HepG2 (cell line): ENCODE data around the gene DENND4B. TPM values are rescaled to one million over a fixed set of nuclear protein-coding genes. Genes with fewer than 3 reads are reported as not detected.

Experiments
- ERF ChIP-seq: IDR thresholded peaks from 2 replicates; pipeline ENCODE4 v1.6.1; 2018; ENCODE audit warnings: missing biosample characterization, missing genetic modification reagents
- IKZF4 ChIP-seq: sonication (generic); formaldehyde crosslinking; IDR thresholded peaks from 2 replicates; pipeline ENCODE4 v1.5.1; 2020; ENCODE audit warnings: borderline replicate concordance, mild to moderate bottlenecking, low read depth, missing genetic modification reagents; ENCODE audit errors: not compliant biosample characterization
- IRF2 ChIP-seq: IDR thresholded peaks from 2 replicates; pipeline ENCODE4 v1.6.1; 2018; ENCODE audit warnings: missing genetic modification reagents, missing compliant biosample characterization
- NR2F2 ChIP-seq: IDR thresholded peaks from 2 replicates; pipeline ENCODE4 v1.6.1; 2012; ENCODE audit warnings: low read depth, inconsistent platforms, borderline replicate concordance
- TFAP4 ChIP-seq: sonication (generic); IDR thresholded peaks from 2 replicates; pipeline ENCODE4 v1.6.1; 2016; ENCODE audit warnings: low read depth, borderline replicate concordance
- ZNF232 ChIP-seq: sonication (generic); formaldehyde crosslinking; IDR thresholded peaks from 2 replicates; pipeline ENCODE4 v1.4.0; 2020; ENCODE audit warnings: missing genetic modification reagents, borderline replicate concordance
- ZNF318 ChIP-seq: sonication (generic); formaldehyde crosslinking; IDR thresholded peaks from 2 replicates; pipeline ENCODE4 v1.4.0; 2020; ENCODE audit warnings: mild to moderate bottlenecking, missing genetic modification reagents
- ZNF644 ChIP-seq: IDR thresholded peaks from 2 replicates; pipeline ENCODE4 v1.6.1; 2016; ENCODE audit warnings: low read depth
- polyA plus RNA-seq, 8 experiments: library from polyadenylated mRNA; depleted of rRNA in 3 of 8; stranded (reverse) in 7 of 8; unstranded in 1 of 8; fragments of >200 nt; fragmentation: Illumina TruSeq in 4 of 8; extraction: Trizol in 4 of 8; gene quantifications; 2 replicates each; pipeline versions ENCODE4 v1.2.1 to v1.2.3, GENCODE V29; 2011 to 2016; ENCODE audit warnings: low read depth in 4 of 8, missing spikeins in 1 of 8, mixed read lengths in 1 of 8; ENCODE audit not compliant: insufficient read depth in 1 of 8
- total RNA-seq, 5 experiments: library from RNA; depleted of rRNA; stranded (reverse); fragments of >200 nt; fragmentation: Illumina TruSeq; extraction: Trizol; gene quantifications; 2 replicates each; pipeline ENCODE4 v1.2.3, GENCODE V29; 2016; ENCODE audit warnings: low read depth in 1 of 5
- TF ChIP-seq, protein P1 (sequence below): IDR thresholded peaks from 2 replicates; pipeline ENCODE4 v1.6.1; 2016; ENCODE audit warnings: control low read depth
- TF ChIP-seq, protein P2 (sequence below): sonication (generic); formaldehyde crosslinking; IDR thresholded peaks from 2 replicates; pipeline ENCODE4 v1.4.0; 2020; ENCODE audit warnings: missing genetic modification reagents
- TF ChIP-seq, protein P3 (sequence below): sonication (generic); formaldehyde crosslinking; IDR thresholded peaks from 2 replicates; pipeline ENCODE4 v1.4.0; 2020; ENCODE audit warnings: missing genetic modification reagents, mild to moderate bottlenecking, borderline replicate concordance
- TF ChIP-seq, protein P4 (sequence below): sonication (generic); formaldehyde crosslinking; IDR thresholded peaks from 2 replicates; pipeline ENCODE4 v1.4.0; 2020; ENCODE audit warnings: missing genetic modification reagents

The DENND4B gene
- total and polyA plus RNA-seq, 2 of the 13 experiments (the other 11 are each of a cell fraction or from before 2014, with no cell fraction given) = 15.1 to 20.3 TPM

- TF ChIP-seq, protein P1, sequence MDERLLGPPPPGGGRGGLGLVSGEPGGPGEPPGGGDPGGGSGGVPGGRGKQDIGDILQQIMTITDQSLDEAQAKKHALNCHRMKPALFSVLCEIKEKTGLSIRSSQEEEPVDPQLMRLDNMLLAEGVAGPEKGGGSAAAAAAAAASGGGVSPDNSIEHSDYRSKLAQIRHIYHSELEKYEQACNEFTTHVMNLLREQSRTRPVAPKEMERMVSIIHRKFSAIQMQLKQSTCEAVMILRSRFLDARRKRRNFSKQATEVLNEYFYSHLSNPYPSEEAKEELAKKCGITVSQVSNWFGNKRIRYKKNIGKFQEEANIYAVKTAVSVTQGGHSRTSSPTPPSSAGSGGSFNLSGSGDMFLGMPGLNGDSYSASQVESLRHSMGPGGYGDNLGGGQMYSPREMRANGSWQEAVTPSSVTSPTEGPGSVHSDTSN = no peak
- TF ChIP-seq ZNF644 (CRISPR knock-in tag) (peak; percentile 46; the same call in 1 of the 2 replicates), NR2F2 (peak; percentile 27; the same call in 1 of the 2 replicates), ZNF232 (CRISPR knock-in tag) (peak; percentile 88; the same call in 1 of the 2 replicates), ERF (CRISPR knock-in tag) (peak; percentile 94), IRF2 (CRISPR knock-in tag) (peak; percentile 94), TFAP4 (0 out of 2 replicates have a peak, but pooled peaks have one; percentile 6), IKZF4 (CRISPR knock-in tag) (peak; percentile 61), ZNF318 (CRISPR knock-in tag) (0 out of 2 replicates have a peak, but pooled peaks have one; percentile 43)
- TF ChIP-seq, protein P2, sequence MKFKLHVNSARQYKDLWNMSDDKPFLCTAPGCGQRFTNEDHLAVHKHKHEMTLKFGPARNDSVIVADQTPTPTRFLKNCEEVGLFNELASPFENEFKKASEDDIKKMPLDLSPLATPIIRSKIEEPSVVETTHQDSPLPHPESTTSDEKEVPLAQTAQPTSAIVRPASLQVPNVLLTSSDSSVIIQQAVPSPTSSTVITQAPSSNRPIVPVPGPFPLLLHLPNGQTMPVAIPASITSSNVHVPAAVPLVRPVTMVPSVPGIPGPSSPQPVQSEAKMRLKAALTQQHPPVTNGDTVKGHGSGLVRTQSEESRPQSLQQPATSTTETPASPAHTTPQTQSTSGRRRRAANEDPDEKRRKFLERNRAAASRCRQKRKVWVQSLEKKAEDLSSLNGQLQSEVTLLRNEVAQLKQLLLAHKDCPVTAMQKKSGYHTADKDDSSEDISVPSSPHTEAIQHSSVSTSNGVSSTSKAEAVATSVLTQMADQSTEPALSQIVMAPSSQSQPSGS (CRISPR knock-in tag) = peak; percentile 77
- TF ChIP-seq, protein P3, sequence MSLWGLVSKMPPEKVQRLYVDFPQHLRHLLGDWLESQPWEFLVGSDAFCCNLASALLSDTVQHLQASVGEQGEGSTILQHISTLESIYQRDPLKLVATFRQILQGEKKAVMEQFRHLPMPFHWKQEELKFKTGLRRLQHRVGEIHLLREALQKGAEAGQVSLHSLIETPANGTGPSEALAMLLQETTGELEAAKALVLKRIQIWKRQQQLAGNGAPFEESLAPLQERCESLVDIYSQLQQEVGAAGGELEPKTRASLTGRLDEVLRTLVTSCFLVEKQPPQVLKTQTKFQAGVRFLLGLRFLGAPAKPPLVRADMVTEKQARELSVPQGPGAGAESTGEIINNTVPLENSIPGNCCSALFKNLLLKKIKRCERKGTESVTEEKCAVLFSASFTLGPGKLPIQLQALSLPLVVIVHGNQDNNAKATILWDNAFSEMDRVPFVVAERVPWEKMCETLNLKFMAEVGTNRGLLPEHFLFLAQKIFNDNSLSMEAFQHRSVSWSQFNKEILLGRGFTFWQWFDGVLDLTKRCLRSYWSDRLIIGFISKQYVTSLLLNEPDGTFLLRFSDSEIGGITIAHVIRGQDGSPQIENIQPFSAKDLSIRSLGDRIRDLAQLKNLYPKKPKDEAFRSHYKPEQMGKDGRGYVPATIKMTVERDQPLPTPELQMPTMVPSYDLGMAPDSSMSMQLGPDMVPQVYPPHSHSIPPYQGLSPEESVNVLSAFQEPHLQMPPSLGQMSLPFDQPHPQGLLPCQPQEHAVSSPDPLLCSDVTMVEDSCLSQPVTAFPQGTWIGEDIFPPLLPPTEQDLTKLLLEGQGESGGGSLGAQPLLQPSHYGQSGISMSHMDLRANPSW (CRISPR knock-in tag) = no peak
- TF ChIP-seq, protein P4, sequence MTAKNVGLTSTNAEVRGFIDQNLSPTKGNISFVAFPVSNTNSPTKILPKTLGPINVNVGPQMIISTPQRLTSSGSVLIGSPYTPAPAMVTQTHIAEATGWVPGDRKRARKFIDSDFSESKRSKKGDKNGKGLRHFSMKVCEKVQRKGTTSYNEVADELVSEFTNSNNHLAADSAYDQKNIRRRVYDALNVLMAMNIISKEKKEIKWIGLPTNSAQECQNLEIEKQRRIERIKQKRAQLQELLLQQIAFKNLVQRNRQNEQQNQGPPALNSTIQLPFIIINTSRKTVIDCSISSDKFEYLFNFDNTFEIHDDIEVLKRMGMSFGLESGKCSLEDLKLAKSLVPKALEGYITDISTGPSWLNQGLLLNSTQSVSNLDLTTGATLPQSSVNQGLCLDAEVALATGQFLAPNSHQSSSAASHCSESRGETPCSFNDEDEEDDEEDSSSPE (CRISPR knock-in tag) = no peak
Observed at GRCh38 chr1:153990468-153991150, 44.1 kb upstream of the DENND4B start, which contains the start of gene RPS27 (continued).
